Left forelimb (tissue), 1 donor: ENCODE measurements around the gene USE1.

Experiments
- DNase-seq: peaks from one replicate; pipeline ENCODE4 v3.0.0-alpha.2; 2018; ENCODE audit warnings: low spot score

USE1 gene

GRCh38 chr19:17259118-17259780 lies 44.1 kb downstream of the USE1 start:
- no peak for DNase-seq

- no peak for DNase-seq
Measured at GRCh38 chr19:17259934-17260333, 44.8 kb downstream of the USE1 start.

GRCh38 chr19:17260842-17261325 lies 45.7 kb downstream of the USE1 start:
- DNase-seq = no peak

GRCh38 chr19:17262557-17262956 lies 47.4 kb downstream of the USE1 start:
- no peak for DNase-seq

GRCh38 chr19:17263712-17264640 lies 48.8 kb downstream of the USE1 start:
- DNase-seq = no peak

GRCh38 chr19:17264641-17264979 lies 49.5 kb downstream of the USE1 start, which contains the start of gene USHBP1:
USHBP1 (minus strand) TSS chr19:17264745; CDS start chr19:17264299, 446 bp downstream.
- DNase-seq = no peak

GRCh38 chr19:17266026-17266425 lies 50.9 kb downstream of the USE1 start:
- DNase-seq = no peak

GRCh38 chr19:17266589-17266974 lies 51.4 kb downstream of the USE1 start:
- no peak for DNase-seq

GRCh38 chr19:17266975-17267788 lies 52.0 kb downstream of the USE1 start, which contains the start of gene BABAM1:
BABAM1 (plus strand) TSS chr19:17267443; CDS start chr19:17268807, 1,364 bp downstream.
- peak; percentile 96 for DNase-seq

- DNase-seq = no peak
Measured at GRCh38 chr19:17268754-17269153, 53.6 kb downstream of the USE1 start.
